Cardiac fibroblast (primary cell): ENCODE measurements around the gene AREL1.

Experiments used
- DNase-seq, 2 donors: peaks; one replicate each; pipeline versions ENCODE4 v3.0.0 to v3.0.0-alpha.2; 2010; ENCODE audit warnings: low read depth in 2 of 2
- H3K4me3 ChIP-seq, 2 donors: replicated peaks in 1 of 2; 1 replicate in 1 of 2; 2 replicates in 1 of 2; pipeline ENCODE4 v1.5.1; 2011; ENCODE audit warnings: low read depth in 2 of 2, low read length in 2 of 2, mild to moderate bottlenecking in 2 of 2, moderate library complexity in 1 of 2
- TF ChIP-seq, protein P1 (sequence below): IDR thresholded peaks from one replicate; pipeline ENCODE4 v1.5.1; 2011; ENCODE audit warnings: low read depth, mild to moderate bottlenecking, low read length, inconsistent platforms

AREL1 gene

DNA sequence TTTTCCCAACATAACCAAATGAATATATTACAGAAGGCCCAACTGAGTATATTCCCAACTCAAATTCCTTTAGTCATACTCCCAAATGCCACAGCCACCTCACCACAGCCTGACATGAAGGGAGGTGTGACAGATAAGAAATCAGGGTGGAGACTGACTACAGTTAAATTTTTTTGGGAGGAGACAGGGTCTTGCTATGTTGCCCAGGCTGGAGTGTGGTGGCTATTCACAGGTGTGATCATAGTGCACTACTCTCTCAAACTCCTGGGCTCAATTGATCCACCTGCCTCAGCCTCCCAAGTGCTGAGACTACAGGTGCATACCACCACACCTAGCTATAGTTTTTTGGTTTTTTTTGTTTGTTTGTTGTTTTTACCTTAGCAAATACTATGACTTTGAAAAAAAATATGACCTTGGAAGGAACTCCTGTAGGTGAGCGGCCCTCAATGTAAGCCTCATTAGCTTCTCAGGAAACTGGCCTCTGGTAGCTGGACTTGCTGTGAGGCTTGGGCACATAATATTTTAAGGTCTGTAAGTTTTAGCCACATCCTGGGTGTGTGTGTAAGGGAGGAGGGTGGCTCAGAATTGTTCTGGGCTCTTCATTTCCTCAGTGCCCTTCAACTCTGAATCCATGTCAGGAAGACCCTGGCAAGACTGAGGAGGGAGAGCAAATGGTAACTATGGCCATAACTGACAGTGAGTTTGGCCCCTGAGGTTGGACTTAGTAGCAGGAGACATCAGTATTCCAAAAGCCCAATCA is 61.8 kb downstream of the AREL1 start:
- TF ChIP-seq, protein P1, sequence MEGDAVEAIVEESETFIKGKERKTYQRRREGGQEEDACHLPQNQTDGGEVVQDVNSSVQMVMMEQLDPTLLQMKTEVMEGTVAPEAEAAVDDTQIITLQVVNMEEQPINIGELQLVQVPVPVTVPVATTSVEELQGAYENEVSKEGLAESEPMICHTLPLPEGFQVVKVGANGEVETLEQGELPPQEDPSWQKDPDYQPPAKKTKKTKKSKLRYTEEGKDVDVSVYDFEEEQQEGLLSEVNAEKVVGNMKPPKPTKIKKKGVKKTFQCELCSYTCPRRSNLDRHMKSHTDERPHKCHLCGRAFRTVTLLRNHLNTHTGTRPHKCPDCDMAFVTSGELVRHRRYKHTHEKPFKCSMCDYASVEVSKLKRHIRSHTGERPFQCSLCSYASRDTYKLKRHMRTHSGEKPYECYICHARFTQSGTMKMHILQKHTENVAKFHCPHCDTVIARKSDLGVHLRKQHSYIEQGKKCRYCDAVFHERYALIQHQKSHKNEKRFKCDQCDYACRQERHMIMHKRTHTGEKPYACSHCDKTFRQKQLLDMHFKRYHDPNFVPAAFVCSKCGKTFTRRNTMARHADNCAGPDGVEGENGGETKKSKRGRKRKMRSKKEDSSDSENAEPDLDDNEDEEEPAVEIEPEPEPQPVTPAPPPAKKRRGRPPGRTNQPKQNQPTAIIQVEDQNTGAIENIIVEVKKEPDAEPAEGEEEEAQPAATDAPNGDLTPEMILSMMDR, result no peak
- DNase-seq, result no peak
- H3K4me3 ChIP-seq, result no peak overlapping the region

DNA sequence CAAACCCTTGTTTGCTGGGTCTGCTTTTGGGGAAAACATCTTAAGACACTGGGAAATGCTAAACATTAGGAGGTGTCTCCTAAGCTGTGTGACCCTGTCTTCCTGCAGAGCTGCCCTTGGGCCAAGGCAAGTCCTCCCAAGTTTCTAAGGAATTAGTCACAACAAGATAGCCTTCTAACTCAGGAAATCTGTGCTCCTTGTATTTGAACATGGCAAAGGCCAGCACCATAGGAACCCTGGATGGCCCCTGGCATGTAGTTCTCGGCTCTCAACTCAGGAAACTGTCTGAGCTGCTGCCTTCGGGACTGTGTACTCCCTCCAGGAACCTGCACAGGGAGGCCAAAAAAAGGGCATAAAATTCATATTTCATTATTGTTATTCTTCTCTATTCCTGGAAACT is 63.2 kb downstream of the AREL1 start:
- DNase-seq, result peak; percentile 34 to 44
- TF ChIP-seq, protein P1, result no peak
- H3K4me3 ChIP-seq, result no peak overlapping the region

DNA sequence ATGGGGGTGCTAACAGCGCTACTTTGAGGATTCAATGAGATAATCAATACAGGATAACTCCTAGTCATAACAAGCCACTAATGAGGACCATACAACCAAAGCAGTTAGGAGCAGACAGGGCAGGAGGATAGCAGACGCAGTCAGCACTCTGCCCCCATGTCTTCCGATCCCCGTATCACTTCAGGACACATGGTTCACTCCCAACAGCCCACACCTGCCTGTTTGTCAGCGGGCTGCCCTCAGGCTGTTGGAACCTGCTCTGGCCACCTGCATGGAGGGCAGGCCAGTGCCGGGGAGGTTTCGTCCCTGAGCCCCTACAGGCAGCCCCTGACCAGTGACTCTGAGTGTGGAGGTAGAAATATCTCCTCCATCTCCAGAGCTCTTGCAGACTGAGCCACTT is 63.7 kb downstream of the AREL1 start:
- no peak for DNase-seq
- no peak overlapping the region for H3K4me3 ChIP-seq
- TF ChIP-seq, protein P1, result no peak

DNA sequence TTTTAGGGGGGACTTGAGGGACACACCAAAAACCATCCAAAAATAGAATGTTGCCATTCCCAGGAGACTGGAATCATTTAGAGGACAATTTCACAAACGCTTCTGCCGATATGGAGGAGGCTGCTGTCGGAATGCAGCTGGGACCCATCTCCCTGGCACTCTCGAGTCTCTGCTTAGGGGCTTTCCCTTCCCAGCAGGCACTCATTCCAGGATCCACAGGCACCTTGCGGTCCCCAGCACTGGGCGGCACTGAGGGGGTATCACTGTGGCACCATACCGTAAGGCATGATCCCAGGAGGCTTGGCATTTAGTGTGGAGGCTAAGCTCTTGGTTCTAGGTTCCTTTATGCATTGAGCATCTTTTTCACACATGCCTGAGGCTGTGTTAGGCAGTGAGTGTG is 64.3 kb downstream of the AREL1 start:
- no peak overlapping the region for H3K4me3 ChIP-seq
- TF ChIP-seq, protein P1, result no peak
- DNase-seq, result no peak

DNA sequence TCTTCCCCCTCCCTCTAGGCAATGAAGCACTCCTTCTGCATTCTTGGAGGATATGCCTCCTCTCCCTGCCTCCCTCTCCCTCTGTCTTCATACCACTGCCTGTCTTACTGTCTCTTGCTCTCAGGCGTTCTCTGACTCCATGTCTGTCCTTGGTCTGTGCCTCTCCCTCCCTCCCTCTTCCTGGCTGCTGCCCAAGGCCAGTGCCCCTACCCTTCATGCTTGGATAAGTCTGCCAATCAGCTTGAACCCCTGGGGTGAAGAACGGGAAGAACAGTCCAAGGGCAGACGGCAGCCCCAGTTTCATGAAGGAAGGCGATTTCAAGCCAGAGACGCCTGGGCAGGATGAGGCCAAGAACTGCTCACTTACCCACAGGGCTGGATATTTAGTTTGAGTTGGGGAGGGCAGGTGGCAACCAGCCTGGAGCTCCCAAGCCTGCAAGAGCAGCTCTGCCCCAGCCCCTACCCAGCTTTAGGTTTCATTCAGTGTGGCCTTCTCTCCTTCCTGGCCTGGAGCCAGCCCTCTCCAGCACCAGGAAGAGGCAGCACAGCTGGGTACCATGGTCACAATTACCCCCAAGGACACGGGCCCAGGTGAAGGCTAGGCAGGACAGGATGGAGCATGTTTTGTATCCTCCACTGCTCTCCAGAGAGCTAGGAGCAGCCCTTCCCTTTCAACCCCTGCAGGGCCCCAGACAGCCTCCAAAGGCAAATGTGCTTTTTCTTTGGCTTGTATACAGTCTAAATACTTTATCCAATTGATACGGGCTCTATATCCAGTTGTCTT is 65.0 kb downstream of the AREL1 start:
- no peak overlapping the region for H3K4me3 ChIP-seq
- TF ChIP-seq, protein P1, result no peak
- no peak for DNase-seq

DNA sequence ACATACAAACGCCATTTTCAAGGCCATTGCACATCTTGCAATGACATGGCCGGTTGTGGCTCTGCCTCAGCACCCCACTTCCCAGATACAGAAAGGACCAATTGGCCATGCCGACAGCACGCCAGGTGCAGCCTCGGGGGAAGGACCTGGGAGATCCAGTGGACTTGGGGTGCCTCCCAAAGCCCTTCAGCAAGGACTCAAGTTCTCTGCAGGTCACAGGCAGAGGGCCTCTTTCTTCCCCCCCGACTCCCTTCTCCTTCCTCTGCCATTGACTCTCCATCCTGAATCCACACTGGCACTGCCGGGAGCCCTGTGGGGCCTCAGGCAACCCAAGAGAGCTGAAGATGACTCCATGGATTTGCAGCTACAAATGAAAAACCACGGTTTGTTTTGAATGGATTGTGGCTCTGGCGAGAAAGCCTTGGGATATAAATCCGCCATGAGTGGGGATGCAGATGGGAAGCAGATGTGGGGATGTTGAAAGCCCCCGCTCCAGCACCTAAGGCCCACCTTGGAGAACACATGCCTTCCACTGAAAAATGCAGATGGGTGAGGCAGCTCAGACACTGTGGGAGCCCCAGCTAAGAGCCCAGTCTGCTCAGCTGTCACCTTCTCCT is 65.7 kb downstream of the AREL1 start:
- H3K4me3 ChIP-seq, result no peak overlapping the region
- TF ChIP-seq, protein P1, result no peak
- DNase-seq, result no peak
